Activated naive CD4-positive, alpha-beta T cell (primary cell): Measurements from ENCODE around the gene CMIP.

ENCODE experiments used
- DNase-seq, 4 experiments: peaks; one replicate each; lab custom pipeline; 2025; lab: John Stamatoyannopoulos, UW

Gene CMIP

GRCh38 chr16:81659249-81659648 is 214.6 kb downstream of the CMIP start:
- DNase-seq, result no peak

- no peak for DNase-seq
Measured at GRCh38 chr16:81661082-81661481, 216.5 kb downstream of the CMIP start.

- no peak for DNase-seq
Measured at GRCh38 chr16:81664153-81664552, 219.5 kb downstream of the CMIP start.

GRCh38 chr16:81665588-81665987 is 221.0 kb downstream of the CMIP start:
- DNase-seq, result no peak

GRCh38 chr16:81666113-81666512 is 221.5 kb downstream of the CMIP start:
- no peak for DNase-seq

GRCh38 chr16:81668243-81669097 is 223.9 kb downstream of the CMIP start:
- DNase-seq, result no peak

- no peak for DNase-seq
Measured at GRCh38 chr16:81669473-81670350, 225.1 kb downstream of the CMIP start.

- DNase-seq, result no peak
Measured at GRCh38 chr16:81671738-81672597, 227.4 kb downstream of the CMIP start.

GRCh38 chr16:81673432-81673831 is 228.8 kb downstream of the CMIP start:
- no peak for DNase-seq

- DNase-seq, result no peak
Measured at GRCh38 chr16:81675662-81676061, 231.1 kb downstream of the CMIP start.

- no peak for DNase-seq
Measured at GRCh38 chr16:81676066-81676882, 231.7 kb downstream of the CMIP start.

- no peak for DNase-seq
Measured at GRCh38 chr16:81676883-81677737, 232.5 kb downstream of the CMIP start.

- no peak for DNase-seq
Measured at GRCh38 chr16:81678326-81679095, 233.9 kb downstream of the CMIP start.

- no peak for DNase-seq
Measured at GRCh38 chr16:81679721-81680430, 235.3 kb downstream of the CMIP start.

- DNase-seq, result no peak
Measured at GRCh38 chr16:81680444-81681275, 236.1 kb downstream of the CMIP start.

GRCh38 chr16:81681311-81681710 is 236.7 kb downstream of the CMIP start:
- no peak for DNase-seq

- no peak for DNase-seq
Measured at GRCh38 chr16:81684242-81684837, 239.7 kb downstream of the CMIP start.
